ENCODE data around the gene RNF224. TPM values are rescaled to one million over a fixed set of nuclear protein-coding genes. Genes with fewer than 3 reads are reported as not detected.

RNF224 gene
- total and polyA plus RNA-seq, 2 of the 13 experiments (the other 11 are each of a cell fraction or from before 2014, with no cell fraction given): 0.09 TPM; not detected in 1

DNA sequence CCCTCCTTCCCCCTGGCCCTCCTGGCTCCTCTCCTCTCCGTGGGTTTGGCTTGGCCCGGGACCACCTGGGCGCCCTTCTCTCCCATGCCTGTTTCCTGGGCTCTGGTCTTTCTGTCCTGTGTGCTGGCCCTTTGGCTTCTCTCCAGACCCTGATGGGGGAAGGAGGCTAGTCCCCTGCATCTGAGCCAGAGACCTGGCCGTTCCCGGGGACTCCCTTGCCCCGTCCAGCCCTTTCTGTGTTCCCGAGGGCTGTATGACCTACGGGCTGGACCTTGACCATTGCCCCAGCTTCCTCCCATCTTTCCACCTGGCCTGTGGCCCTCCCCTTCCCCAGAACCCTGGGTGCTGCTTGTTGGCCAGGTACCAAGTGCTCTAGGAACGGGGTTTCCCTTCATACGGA, 36.2 kb downstream of the RNF224 start:
- WGBS (ENCODE audit: low lambda C conversion rate): 68% methylated on average over 10 of the region's 10 CpGs
- Histone ChIP-seq H2AFZ (ENCODE audit: low read length) (no peak overlapping the region), H3K36me3 (replicated peaks in 1 of 2; ENCODE audit: control insufficient read depth in 1 of 2, insufficient read depth in 2 of 2, low read length in 2 of 2) (peaks cover 9 to 16% of the 10 kb centered on the region in 2 experiments; a peak in 4 of 5 replicates), H3K4me3 (replicated peaks in 1 of 3; ENCODE audit: insufficient read depth in 1 of 3, low read depth in 2 of 3, low read length in 3 of 3) (no peak overlapping the region), H3K79me2 (ENCODE audit: insufficient read depth, low read length) (no peaks in the 10 kb centered on the region), H4K20me1 (ENCODE audit: insufficient read depth, low read length) (no peaks in the 10 kb centered on the region; the same call in 1 of the 2 replicates), H3K4me2 (ENCODE audit: low read depth, low read length) (no peak overlapping the region), H3K9me3 (ENCODE audit: low read length) (no peaks in the 10 kb centered on the region), H3K27me3 (ENCODE audit: control insufficient read depth in 1 of 2, insufficient read depth in 2 of 2, low read length in 2 of 2) (no peaks in the 10 kb centered on the region), H3K9ac (ENCODE audit: insufficient read depth, low read depth, low read length) (no peak overlapping the region), H3K4me1 (ENCODE audit: insufficient read depth, low read length) (peaks cover 14% of the 10 kb centered on the region), H3K27ac (ENCODE audit: extremely low read length, insufficient read depth, low read length) (no peak overlapping the region)
- in situ Hi-C loops (cut with HindIII; ENCODE audit: extremely low pct_ligation_motif_present, low pct_unique_long_range_greater_than_20kb): no loop called here
- intact Hi-C loops (cut with micrococcal nuclease; ENCODE audit: unreplicated experiment): no loop called here
- FAIRE-seq (no peak), ATAC-seq (no peak), DNase-seq (ENCODE audit: low spot score) (no peak)
- TF ChIP-seq ZFP62 (CRISPR knock-in tag; IDR thresholded peaks at IDR 0.05): no peak
- TF ChIP-seq HNF4A (CRISPR knock-in tag; IDR thresholded peaks at IDR 0.05): 0 out of 2 replicates have a peak, but pooled peaks have one; percentile 32
- no TSS peak for BruUV-seq (replicated peaks)
- ChIA-PET CTCF (ENCODE audit: low intra/inter-chr PET ratio, low total read pairs) (interaction anchor here (2.1 kb wide), 1 partner anchor 27 kb away, joined by 13 read pairs; no protein-coding TSS in a partner anchor), POLR2A (interaction anchor here (0.9 kb wide), 1 partner anchor 22 kb away, joined by 4 read pairs; the partner anchor contains the start of gene TUBB4B)

DNA sequence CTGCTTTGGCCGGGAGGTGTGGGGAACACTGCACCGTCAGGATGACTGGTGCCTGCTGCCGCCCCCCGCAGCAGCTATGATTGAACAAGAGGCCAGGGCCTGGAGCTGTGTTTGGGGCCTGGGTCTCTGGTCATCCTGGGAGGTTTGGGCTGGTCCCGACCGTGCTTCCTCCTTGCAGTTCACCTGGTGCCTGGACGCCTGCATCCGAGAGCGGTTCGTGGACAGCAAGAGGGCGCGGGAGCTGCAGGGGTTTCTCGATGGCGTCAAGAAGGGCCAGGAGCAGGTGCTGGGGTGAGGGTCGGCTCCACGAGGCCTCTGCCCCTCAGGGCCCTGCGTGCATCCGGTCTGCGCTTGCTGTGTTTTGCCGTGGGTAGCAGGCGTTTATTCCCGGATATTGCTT, 36.8 kb downstream of the RNF224 start:
- Histone ChIP-seq H3K36me3 (replicated peaks in 1 of 2; ENCODE audit: control insufficient read depth in 1 of 2, insufficient read depth in 2 of 2, low read length in 2 of 2) (peaks cover 12 to 16% of the 10 kb centered on the region in 2 experiments; a peak in 3 of 5 replicates), H3K9me3 (ENCODE audit: low read length) (no peaks in the 10 kb centered on the region), H3K4me2 (ENCODE audit: low read depth, low read length) (no peak overlapping the region), H2AFZ (ENCODE audit: low read length) (no peak overlapping the region), H3K27ac (ENCODE audit: extremely low read length, insufficient read depth, low read length) (no peak overlapping the region), H3K9ac (ENCODE audit: insufficient read depth, low read depth, low read length) (no peak overlapping the region), H3K79me2 (ENCODE audit: insufficient read depth, low read length) (no peaks in the 10 kb centered on the region), H4K20me1 (ENCODE audit: insufficient read depth, low read length) (no peaks in the 10 kb centered on the region; the same call in 1 of the 2 replicates), H3K4me3 (replicated peaks in 1 of 3; ENCODE audit: insufficient read depth in 1 of 3, low read depth in 2 of 3, low read length in 3 of 3) (no peak overlapping the region), H3K27me3 (ENCODE audit: control insufficient read depth in 1 of 2, insufficient read depth in 2 of 2, low read length in 2 of 2) (no peaks in the 10 kb centered on the region), H3K4me1 (ENCODE audit: insufficient read depth, low read length) (peaks cover 19% of the 10 kb centered on the region)
- ATAC-seq (no peak), FAIRE-seq (no peak), DNase-seq (ENCODE audit: low spot score) (no peak)
- TF ChIP-seq ZNF468 (CRISPR knock-in tag; IDR thresholded peaks at IDR 0.05) (no peak), NFIC (IDR thresholded peaks at IDR 0.05; ENCODE audit: low read length) (no peak), RXRA (CRISPR knock-in tag; IDR thresholded peaks at IDR 0.05) (no peak), AGO2 (optimal IDR thresholded peaks at IDR 0.05; ENCODE audit: low read depth, low read length) (peak; percentile 24), MAFK (conservative IDR thresholded peaks at IDR 0.05 in 1 of 2, IDR thresholded peaks at IDR 0.05 in 1 of 2; ENCODE audit: low read length in 2 of 2) (no peak)
- TF ChIP-seq, protein P1, sequence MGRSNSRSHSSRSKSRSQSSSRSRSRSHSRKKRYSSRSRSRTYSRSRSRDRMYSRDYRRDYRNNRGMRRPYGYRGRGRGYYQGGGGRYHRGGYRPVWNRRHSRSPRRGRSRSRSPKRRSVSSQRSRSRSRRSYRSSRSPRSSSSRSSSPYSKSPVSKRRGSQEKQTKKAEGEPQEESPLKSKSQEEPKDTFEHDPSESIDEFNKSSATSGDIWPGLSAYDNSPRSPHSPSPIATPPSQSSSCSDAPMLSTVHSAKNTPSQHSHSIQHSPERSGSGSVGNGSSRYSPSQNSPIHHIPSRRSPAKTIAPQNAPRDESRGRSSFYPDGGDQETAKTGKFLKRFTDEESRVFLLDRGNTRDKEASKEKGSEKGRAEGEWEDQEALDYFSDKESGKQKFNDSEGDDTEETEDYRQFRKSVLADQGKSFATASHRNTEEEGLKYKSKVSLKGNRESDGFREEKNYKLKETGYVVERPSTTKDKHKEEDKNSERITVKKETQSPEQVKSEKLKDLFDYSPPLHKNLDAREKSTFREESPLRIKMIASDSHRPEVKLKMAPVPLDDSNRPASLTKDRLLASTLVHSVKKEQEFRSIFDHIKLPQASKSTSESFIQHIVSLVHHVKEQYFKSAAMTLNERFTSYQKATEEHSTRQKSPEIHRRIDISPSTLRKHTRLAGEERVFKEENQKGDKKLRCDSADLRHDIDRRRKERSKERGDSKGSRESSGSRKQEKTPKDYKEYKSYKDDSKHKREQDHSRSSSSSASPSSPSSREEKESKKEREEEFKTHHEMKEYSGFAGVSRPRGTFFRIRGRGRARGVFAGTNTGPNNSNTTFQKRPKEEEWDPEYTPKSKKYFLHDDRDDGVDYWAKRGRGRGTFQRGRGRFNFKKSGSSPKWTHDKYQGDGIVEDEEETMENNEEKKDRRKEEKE (IDR thresholded peaks at IDR 0.05): no peak
- TF ChIP-seq, protein P2, sequence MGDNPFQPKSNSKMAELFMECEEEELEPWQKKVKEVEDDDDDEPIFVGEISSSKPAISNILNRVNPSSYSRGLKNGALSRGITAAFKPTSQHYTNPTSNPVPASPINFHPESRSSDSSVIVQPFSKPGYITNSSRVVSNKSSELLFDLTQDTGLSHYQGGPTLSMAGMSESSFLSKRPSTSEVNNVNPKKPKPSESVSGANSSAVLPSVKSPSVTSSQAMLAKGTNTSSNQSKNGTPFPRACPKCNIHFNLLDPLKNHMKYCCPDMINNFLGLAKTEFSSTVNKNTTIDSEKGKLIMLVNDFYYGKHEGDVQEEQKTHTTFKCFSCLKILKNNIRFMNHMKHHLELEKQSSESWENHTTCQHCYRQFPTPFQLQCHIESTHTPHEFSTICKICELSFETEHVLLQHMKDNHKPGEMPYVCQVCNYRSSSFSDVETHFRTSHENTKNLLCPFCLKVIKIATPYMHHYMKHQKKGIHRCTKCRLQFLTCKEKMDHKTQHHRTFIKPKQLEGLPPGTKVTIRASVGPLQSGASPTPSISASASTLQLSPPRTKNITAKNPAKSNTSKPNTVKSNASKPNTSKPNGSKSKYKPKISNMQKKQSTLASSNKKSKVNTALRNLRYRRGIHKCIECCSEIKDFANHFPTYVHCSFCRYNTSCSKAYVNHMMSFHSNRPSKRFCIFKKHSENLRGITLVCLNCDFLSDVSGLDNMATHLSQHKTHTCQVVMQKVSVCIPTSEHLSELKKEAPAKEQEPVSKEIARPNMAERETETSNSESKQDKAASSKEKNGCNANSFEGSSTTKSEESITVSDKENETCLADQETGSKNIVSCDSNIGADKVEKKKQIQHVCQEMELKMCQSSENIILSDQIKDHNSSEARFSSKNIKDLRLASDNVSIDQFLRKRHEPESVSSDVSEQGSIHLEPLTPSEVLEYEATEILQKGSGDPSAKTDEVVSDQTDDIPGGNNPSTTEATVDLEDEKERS (CRISPR knock-in tag; IDR thresholded peaks at IDR 0.05): no peak
- ChIA-PET CTCF (ENCODE audit: low intra/inter-chr PET ratio, low total read pairs) (no interaction called here), POLR2A (interaction anchor here (0.9 kb wide), 1 partner anchor 23 kb away, joined by 4 read pairs; the partner anchor contains the start of gene TUBB4B)
- in situ Hi-C loops (cut with HindIII; ENCODE audit: extremely low pct_ligation_motif_present, low pct_unique_long_range_greater_than_20kb): no loop called here
- WGBS (ENCODE audit: low lambda C conversion rate): 97% methylated on average over 15 of the region's 22 CpGs
- no TSS peak for BruUV-seq (replicated peaks)
- intact Hi-C loops (cut with micrococcal nuclease; ENCODE audit: unreplicated experiment): no loop called here
